Liver (tissue), 9 donors: ENCODE measurements around the gene ATL2. TPM values are rescaled to one million over a fixed set of nuclear protein-coding genes. Genes with fewer than 3 reads are reported as not detected.

Experiments
- DNase-seq: peaks from one replicate; pipeline ENCODE4 v3.0.0-alpha.2; 2017; ENCODE audit warnings: low spot score
- H3K27ac ChIP-seq, 2 donors: one replicate each; pipeline ENCODE4 v1.7.0; 2013; ENCODE audit warnings: inconsistent platforms in 2 of 2, low read length in 2 of 2, control low read depth in 1 of 2, low read depth in 1 of 2, mild to moderate bottlenecking in 1 of 2
- H3K27me3 ChIP-seq, 4 donors: one replicate each; pipeline versions ENCODE4 v1.6.1 to v1.7.0; 2013; ENCODE audit warnings: low read length in 3 of 4, inconsistent platforms in 1 of 4, mild to moderate bottlenecking in 1 of 4, moderate library complexity in 1 of 4; ENCODE audit not compliant: control insufficient read depth in 4 of 4, insufficient read depth in 4 of 4
- H3K36me3 ChIP-seq, 4 donors: one replicate each; pipeline versions ENCODE4 v1.6.1 to v1.7.0; 2013; ENCODE audit warnings: low read length in 3 of 4, mild to moderate bottlenecking in 3 of 4, low read depth in 1 of 4, moderate library complexity in 1 of 4; ENCODE audit not compliant: control insufficient read depth in 4 of 4, insufficient read depth in 3 of 4
- H3K4me1 ChIP-seq, 4 donors: one replicate each; pipeline versions ENCODE4 v1.6.1 to v1.7.0; 2013; ENCODE audit warnings: low read length in 3 of 4, mild to moderate bottlenecking in 3 of 4, moderate library complexity in 1 of 4; ENCODE audit not compliant: control insufficient read depth in 4 of 4, insufficient read depth in 4 of 4
- H3K4me3 ChIP-seq, 3 donors: one replicate each; pipeline versions ENCODE4 v1.6.1 to v1.7.0; 2013; ENCODE audit warnings: low read length in 3 of 3, control low read depth in 1 of 3, low read depth in 1 of 3, mild to moderate bottlenecking in 1 of 3
- H3K9ac ChIP-seq, 2 donors: one replicate each; pipeline ENCODE4 v1.7.0; 2013; ENCODE audit warnings: low read length in 2 of 2, mild to moderate bottlenecking in 2 of 2, moderate library complexity in 2 of 2, control low read depth in 1 of 2, low read depth in 1 of 2
- H3K9me3 ChIP-seq, 4 donors: one replicate each; pipeline versions ENCODE4 v1.6.1 to v1.7.0; 2013; ENCODE audit warnings: low read length in 3 of 4; ENCODE audit not compliant: control insufficient read depth in 4 of 4
- CTCF ChIP-seq: fragments of 150-350 bp; IDR thresholded peaks from 2 replicates; pipeline ENCODE4 v1.5.1; 2017; ENCODE audit warnings: improper control_type of control experiment, low read depth, low read length; ENCODE audit not compliant: missing input control
- EGR1 ChIP-seq, 2 donors: IDR thresholded peaks; 2 replicates each; pipeline ENCODE4 v1.6.1; 2016 to 2018; ENCODE audit warnings: antibody characterized with exemption in 2 of 2, low read depth in 2 of 2
- FOXA1 ChIP-seq: IDR thresholded peaks from 2 replicates; pipeline ENCODE4 v1.6.1; 2016; ENCODE audit warnings: antibody characterized with exemption
- FOXA2 ChIP-seq: IDR thresholded peaks from 2 replicates; pipeline ENCODE4 v1.6.1; 2016; ENCODE audit warnings: antibody characterized with exemption
- GABPA ChIP-seq, 2 donors: IDR thresholded peaks in 1 of 2; conservative IDR thresholded peaks in 1 of 2; 2 replicates each; pipeline ENCODE4 v1.6.1; 2016; ENCODE audit warnings: antibody characterized with exemption in 2 of 2, mild to moderate bottlenecking in 1 of 2, moderate library complexity in 1 of 2
- HNF4A ChIP-seq, 2 donors: conservative IDR thresholded peaks; 2 replicates each; pipeline ENCODE4 v1.6.1; 2016; ENCODE audit warnings: antibody characterized with exemption in 2 of 2, mild to moderate bottlenecking in 2 of 2
- HNF4G ChIP-seq: IDR thresholded peaks from 2 replicates; pipeline ENCODE4 v1.6.1; 2016; ENCODE audit warnings: antibody characterized with exemption
- JUND ChIP-seq, 2 donors: IDR thresholded peaks; 2 replicates each; pipeline ENCODE4 v1.6.1; 2016; ENCODE audit warnings: antibody characterized with exemption in 2 of 2
- MAX ChIP-seq: IDR thresholded peaks from 2 replicates; pipeline ENCODE4 v1.6.1; 2016; ENCODE audit warnings: antibody characterized with exemption
- NR2F2 ChIP-seq: IDR thresholded peaks from 2 replicates; pipeline ENCODE4 v1.6.1; 2016; ENCODE audit warnings: antibody characterized with exemption
- RAD21 ChIP-seq, 2 donors: IDR thresholded peaks; 2 replicates each; pipeline ENCODE4 v1.6.1; 2016; ENCODE audit warnings: antibody characterized with exemption in 2 of 2, mild to moderate bottlenecking in 2 of 2
- RXRA ChIP-seq, 2 donors: IDR thresholded peaks; 2 replicates each; pipeline ENCODE4 v1.6.1; 2017 to 2018; ENCODE audit warnings: antibody characterized with exemption in 2 of 2, mild to moderate bottlenecking in 1 of 2
- SP1 ChIP-seq: IDR thresholded peaks from 2 replicates; pipeline ENCODE4 v1.6.1; 2018; ENCODE audit warnings: antibody characterized with exemption, mild to moderate bottlenecking
- TAF1 ChIP-seq: conservative IDR thresholded peaks from 2 replicates; pipeline ENCODE4 v1.6.1; 2016; ENCODE audit warnings: antibody characterized with exemption, mild to moderate bottlenecking
- YY1 ChIP-seq: IDR thresholded peaks from 2 replicates; pipeline ENCODE4 v1.6.1; 2016; ENCODE audit warnings: antibody characterized with exemption, mild to moderate bottlenecking
- WGBS: extraction: QIAGEN DNeasy Blood & Tissue Kit; methylation state at CpG from one replicate; pipeline ENCODE4 v1.1.7; 2013; 5-methylcytosine and 5-hydroxymethylcytosine counted together
- polyA plus RNA-seq, 2 donors: library from polyadenylated mRNA; stranded (reverse) in 1 of 2; unstranded in 1 of 2; fragments of 200-250 nt in 1 of 2; fragments of >200 nt in 1 of 2; fragmentation: Nextera tagmentation in 1 of 2; extraction: Ambion mirVana in 1 of 2; gene quantifications; one replicate each; pipeline versions ENCODE4 v1.2.1 to v1.2.3, GENCODE V29; 2013 to 2015
- total RNA-seq, 2 donors: library from RNA; depleted of rRNA; stranded (reverse); fragments of >200 nt; gene quantifications; one replicate each; pipeline ENCODE4 v1.2.3, GENCODE V29; 2014
- TF ChIP-seq, protein P1 (sequence below): IDR thresholded peaks from 2 replicates; pipeline ENCODE4 v1.6.1; 2016; ENCODE audit warnings: antibody characterized with exemption
- TF ChIP-seq, protein P2 (sequence below): IDR thresholded peaks from 2 replicates; pipeline ENCODE4 v1.6.1; 2016; ENCODE audit warnings: antibody characterized with exemption, mild to moderate bottlenecking
- TF ChIP-seq, protein P3 (sequence below): IDR thresholded peaks from 2 replicates; pipeline ENCODE4 v1.6.1; 2016; ENCODE audit warnings: antibody characterized with exemption
- donor health status: healthy.
- donor health status: healthy.
- donor health status: healthy.
- donor health status: healthy.
- donor health status: healthy.

Gene ATL2
- total and polyA plus RNA-seq, 4 donors = 21.0 to 163 (median 45.8) TPM

DNA sequence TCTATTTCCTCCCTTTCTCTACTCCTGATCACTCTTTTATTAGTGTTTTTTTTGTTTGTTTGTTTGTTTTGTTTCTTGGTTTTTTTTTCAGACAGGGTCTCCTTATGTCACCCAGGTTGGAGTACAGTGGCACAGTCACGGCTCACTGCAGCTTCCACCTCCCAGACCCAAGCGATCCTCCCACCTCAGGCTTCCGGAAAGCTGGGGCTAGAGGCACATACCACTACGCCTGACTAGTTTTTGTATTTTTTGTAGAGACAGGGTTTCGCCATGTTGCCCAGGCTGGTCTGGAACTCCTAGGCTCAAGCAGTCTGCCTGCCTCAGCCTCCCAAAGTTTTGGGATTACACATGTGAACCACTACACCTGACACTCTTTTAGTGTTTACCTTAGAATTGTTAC, 122.3 kb downstream of the ATL2 start (continued):
- no peak for TF ChIP-seq SP1

- H3K27ac ChIP-seq = no peak overlapping the region
- H3K36me3 ChIP-seq = no peaks in the 10 kb centered on the region
- TF ChIP-seq HNF4A (conservative IDR thresholded peaks at IDR 0.05) (no peak), CTCF (no peak)
- TF ChIP-seq, protein P1, sequence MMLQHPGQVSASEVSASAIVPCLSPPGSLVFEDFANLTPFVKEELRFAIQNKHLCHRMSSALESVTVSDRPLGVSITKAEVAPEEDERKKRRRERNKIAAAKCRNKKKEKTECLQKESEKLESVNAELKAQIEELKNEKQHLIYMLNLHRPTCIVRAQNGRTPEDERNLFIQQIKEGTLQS = no peak
- 41% methylated on average over 1 of the region's 1 CpG for WGBS
- H3K4me1 ChIP-seq = no peaks in the 10 kb centered on the region
- no peaks in the 10 kb centered on the region for H3K9me3 ChIP-seq
- no peaks in the 10 kb centered on the region for H3K27me3 ChIP-seq
- H3K9ac ChIP-seq = no peak overlapping the region
- DNase-seq = no peak
- H3K4me3 ChIP-seq = no peak overlapping the region
Measured at GRCh38 chr2:38251940-38252339, 125.1 kb downstream of the ATL2 start.

GRCh38 chr2:38248707-38249106, 128.4 kb downstream of the ATL2 start:
- Histone ChIP-seq H3K36me3 (no peaks in the 10 kb centered on the region), H3K4me1 (no peaks in the 10 kb centered on the region), H3K27ac (no peak overlapping the region), H3K9me3 (no peaks in the 10 kb centered on the region), H3K4me3 (no peak overlapping the region), H3K27me3 (no peaks in the 10 kb centered on the region), H3K9ac (no peak overlapping the region)
- 94% methylated on average over 2 of the region's 2 CpGs for WGBS
- TF ChIP-seq FOXA2 = no peak
- no peak for TF ChIP-seq HNF4A (conservative IDR thresholded peaks at IDR 0.05)
- no peak for TF ChIP-seq RAD21 (IDR thresholded peaks at IDR 0.05)
- no peak for TF ChIP-seq GABPA (IDR thresholded peaks at IDR 0.05 in 1 of 2, conservative IDR thresholded peaks at IDR 0.05 in 1 of 2)
- TF ChIP-seq JUND (IDR thresholded peaks at IDR 0.05) = no peak
- no peak for TF ChIP-seq CTCF
- no peak for TF ChIP-seq MAX
- no peak for TF ChIP-seq RXRA (IDR thresholded peaks at IDR 0.05)
- TF ChIP-seq YY1 = no peak
- TF ChIP-seq NR2F2 = no peak
- TF ChIP-seq, protein P2, sequence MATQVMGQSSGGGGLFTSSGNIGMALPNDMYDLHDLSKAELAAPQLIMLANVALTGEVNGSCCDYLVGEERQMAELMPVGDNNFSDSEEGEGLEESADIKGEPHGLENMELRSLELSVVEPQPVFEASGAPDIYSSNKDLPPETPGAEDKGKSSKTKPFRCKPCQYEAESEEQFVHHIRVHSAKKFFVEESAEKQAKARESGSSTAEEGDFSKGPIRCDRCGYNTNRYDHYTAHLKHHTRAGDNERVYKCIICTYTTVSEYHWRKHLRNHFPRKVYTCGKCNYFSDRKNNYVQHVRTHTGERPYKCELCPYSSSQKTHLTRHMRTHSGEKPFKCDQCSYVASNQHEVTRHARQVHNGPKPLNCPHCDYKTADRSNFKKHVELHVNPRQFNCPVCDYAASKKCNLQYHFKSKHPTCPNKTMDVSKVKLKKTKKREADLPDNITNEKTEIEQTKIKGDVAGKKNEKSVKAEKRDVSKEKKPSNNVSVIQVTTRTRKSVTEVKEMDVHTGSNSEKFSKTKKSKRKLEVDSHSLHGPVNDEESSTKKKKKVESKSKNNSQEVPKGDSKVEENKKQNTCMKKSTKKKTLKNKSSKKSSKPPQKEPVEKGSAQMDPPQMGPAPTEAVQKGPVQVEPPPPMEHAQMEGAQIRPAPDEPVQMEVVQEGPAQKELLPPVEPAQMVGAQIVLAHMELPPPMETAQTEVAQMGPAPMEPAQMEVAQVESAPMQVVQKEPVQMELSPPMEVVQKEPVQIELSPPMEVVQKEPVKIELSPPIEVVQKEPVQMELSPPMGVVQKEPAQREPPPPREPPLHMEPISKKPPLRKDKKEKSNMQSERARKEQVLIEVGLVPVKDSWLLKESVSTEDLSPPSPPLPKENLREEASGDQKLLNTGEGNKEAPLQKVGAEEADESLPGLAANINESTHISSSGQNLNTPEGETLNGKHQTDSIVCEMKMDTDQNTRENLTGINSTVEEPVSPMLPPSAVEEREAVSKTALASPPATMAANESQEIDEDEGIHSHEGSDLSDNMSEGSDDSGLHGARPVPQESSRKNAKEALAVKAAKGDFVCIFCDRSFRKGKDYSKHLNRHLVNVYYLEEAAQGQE = no peak
- no peak for TF ChIP-seq SP1
- TF ChIP-seq, protein P3, sequence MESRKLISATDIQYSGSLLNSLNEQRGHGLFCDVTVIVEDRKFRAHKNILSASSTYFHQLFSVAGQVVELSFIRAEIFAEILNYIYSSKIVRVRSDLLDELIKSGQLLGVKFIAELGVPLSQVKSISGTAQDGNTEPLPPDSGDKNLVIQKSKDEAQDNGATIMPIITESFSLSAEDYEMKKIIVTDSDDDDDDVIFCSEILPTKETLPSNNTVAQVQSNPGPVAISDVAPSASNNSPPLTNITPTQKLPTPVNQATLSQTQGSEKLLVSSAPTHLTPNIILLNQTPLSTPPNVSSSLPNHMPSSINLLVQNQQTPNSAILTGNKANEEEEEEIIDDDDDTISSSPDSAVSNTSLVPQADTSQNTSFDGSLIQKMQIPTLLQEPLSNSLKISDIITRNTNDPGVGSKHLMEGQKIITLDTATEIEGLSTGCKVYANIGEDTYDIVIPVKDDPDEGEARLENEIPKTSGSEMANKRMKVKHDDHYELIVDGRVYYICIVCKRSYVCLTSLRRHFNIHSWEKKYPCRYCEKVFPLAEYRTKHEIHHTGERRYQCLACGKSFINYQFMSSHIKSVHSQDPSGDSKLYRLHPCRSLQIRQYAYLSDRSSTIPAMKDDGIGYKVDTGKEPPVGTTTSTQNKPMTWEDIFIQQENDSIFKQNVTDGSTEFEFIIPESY = no peak
- TF ChIP-seq EGR1 (IDR thresholded peaks at IDR 0.05; ENCODE audit: low read depth in 2 of 2) = no peak
- TF ChIP-seq, protein P1 = no peak
- no peak for TF ChIP-seq HNF4G
- no peak for TF ChIP-seq TAF1
- no peak for TF ChIP-seq FOXA1
- DNase-seq = no peak
